Nephron (organoid): ENCODE results near the gene SLC12A7.
A peak's percentile ranks its signal among the peaks of the same experiment; 100 is the strongest.

Experiments used
- H3K27ac Mint-ChIP-seq, 3 experiments: 2 replicates each; pipeline ENCODE4 v1.8.0; 2020; ENCODE audit warnings: mixed read lengths in 3 of 3, mild to moderate bottlenecking in 2 of 3, moderate library complexity in 1 of 3
- H3K27me3 Mint-ChIP-seq: 2 replicates; pipeline ENCODE4 v1.8.0; 2021; ENCODE audit warnings: low read depth, mild to moderate bottlenecking, moderate library complexity, mixed read lengths
- H3K36me3 Mint-ChIP-seq: 2 replicates; pipeline ENCODE4 v1.8.0; 2020; ENCODE audit warnings: low read depth, mixed read lengths
- H3K4me1 Mint-ChIP-seq: 2 replicates; pipeline ENCODE4 v1.8.0; 2020; ENCODE audit warnings: mixed read lengths
- H3K4me3 Mint-ChIP-seq, 3 experiments: 2 replicates each; pipeline ENCODE4 v1.8.0; 2020; ENCODE audit warnings: mild to moderate bottlenecking in 3 of 3, mixed read lengths in 3 of 3, moderate library complexity in 2 of 3
- H3K9me3 Mint-ChIP-seq: 2 replicates; pipeline ENCODE4 v1.8.0; 2020; ENCODE audit warnings: mixed read lengths
- CTCF ChIP-seq, 3 experiments: fragments of 200-600 bp; sonication (generic); IDR thresholded peaks; one replicate each; pipeline ENCODE4 v1.5.0; 2021; ENCODE audit warnings: antibody characterized with exemption in 3 of 3; ENCODE audit not compliant: unreplicated experiment in 3 of 3

SLC12A7 gene

GRCh38 chr5:1156754-1157460 lies 45.0 kb upstream of the SLC12A7 start:
- H3K4me1 Mint-ChIP-seq: peaks cover 16% of the 10 kb centered on the region
- no peak for TF ChIP-seq CTCF (IDR thresholded peaks at IDR 0.05; ENCODE audit: unreplicated experiment in 3 of 3)
- peaks cover 73% of the 10 kb centered on the region for H3K27me3 Mint-ChIP-seq
- H3K9me3 Mint-ChIP-seq: peaks cover 10% of the 10 kb centered on the region
- H3K4me3 Mint-ChIP-seq: peak overlapping the region in 2 of 3 experiments; percentile 25 to 62
- no peak overlapping the region for H3K27ac Mint-ChIP-seq
- peaks cover 9% of the 10 kb centered on the region for H3K36me3 Mint-ChIP-seq

GRCh38 chr5:1156033-1156753 lies 44.3 kb upstream of the SLC12A7 start:
- peaks cover 76% of the 10 kb centered on the region for H3K27me3 Mint-ChIP-seq
- no peak overlapping the region for H3K27ac Mint-ChIP-seq
- no peak for TF ChIP-seq CTCF (IDR thresholded peaks at IDR 0.05; ENCODE audit: unreplicated experiment in 3 of 3)
- no peak overlapping the region for H3K4me3 Mint-ChIP-seq
- peaks cover 18% of the 10 kb centered on the region for H3K4me1 Mint-ChIP-seq
- H3K9me3 Mint-ChIP-seq: peaks cover 10% of the 10 kb centered on the region
- H3K36me3 Mint-ChIP-seq: peaks cover 9% of the 10 kb centered on the region

DNA sequence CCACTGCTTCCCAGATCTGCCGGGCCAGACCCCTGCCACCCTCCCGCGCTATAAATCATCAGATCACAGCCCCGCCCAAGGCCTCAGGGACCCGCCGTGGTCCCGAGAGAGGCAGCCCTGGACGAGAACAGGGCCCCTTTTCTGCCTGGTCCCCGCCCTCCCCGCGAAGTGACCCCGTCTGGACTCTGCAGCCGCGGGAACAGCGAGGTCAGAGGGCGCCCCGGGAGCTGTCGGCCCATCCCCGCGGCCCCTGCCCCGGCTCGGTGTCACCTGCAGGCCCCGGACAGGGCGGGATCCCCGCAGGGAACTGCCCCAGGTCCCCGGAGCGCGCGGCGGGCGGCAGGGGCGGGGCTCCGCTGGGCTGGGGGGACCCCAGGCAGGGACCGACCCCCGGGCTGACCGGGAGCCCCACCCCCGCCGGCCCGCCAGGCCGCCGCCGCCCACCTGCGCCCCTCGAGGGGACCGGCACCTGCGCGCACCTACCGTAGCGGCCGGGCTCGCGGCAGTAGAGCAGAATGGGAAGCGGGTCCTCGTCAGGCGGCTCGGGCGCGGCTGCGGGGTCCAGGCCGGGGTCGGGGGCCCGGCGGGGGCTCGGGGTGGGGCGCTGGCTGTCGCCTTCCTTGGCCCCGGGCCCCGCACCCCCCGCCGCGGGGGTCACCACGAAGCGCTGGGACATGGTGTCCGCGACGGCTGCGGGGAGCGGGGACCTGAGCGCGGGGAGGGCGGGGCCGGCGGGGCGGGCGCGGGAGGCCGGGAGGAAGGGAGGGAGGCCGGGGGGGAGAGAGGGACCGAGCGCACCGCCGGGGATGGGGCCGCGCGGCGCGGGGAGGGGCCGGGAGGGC lies 43.5 kb upstream of the SLC12A7 start:
- H3K27me3 Mint-ChIP-seq: peaks cover 80% of the 10 kb centered on the region
- H3K36me3 Mint-ChIP-seq: peaks cover 9% of the 10 kb centered on the region
- TF ChIP-seq CTCF (IDR thresholded peaks at IDR 0.05; ENCODE audit: unreplicated experiment in 3 of 3): no peak
- peaks cover 10% of the 10 kb centered on the region for H3K9me3 Mint-ChIP-seq
- no peak overlapping the region for H3K4me3 Mint-ChIP-seq
- no peak overlapping the region for H3K27ac Mint-ChIP-seq
- peaks cover 23% of the 10 kb centered on the region for H3K4me1 Mint-ChIP-seq

GRCh38 chr5:1153428-1153827 lies 41.6 kb upstream of the SLC12A7 start:
- Mint-ChIP-seq H3K4me1 (peaks cover 27% of the 10 kb centered on the region), H3K4me3 (no peak overlapping the region), H3K9me3 (peaks cover 10% of the 10 kb centered on the region), H3K27ac (no peak overlapping the region), H3K36me3 (peaks cover 9% of the 10 kb centered on the region), H3K27me3 (peaks cover 69% of the 10 kb centered on the region)
- TF ChIP-seq CTCF (IDR thresholded peaks at IDR 0.05; ENCODE audit: unreplicated experiment in 3 of 3): no peak

- Mint-ChIP-seq H3K27ac (no peak overlapping the region), H3K4me1 (peaks cover 25% of the 10 kb centered on the region), H3K9me3 (peaks cover 9% of the 10 kb centered on the region), H3K36me3 (peaks cover 8% of the 10 kb centered on the region), H3K27me3 (peaks cover 67% of the 10 kb centered on the region), H3K4me3 (no peak overlapping the region)
- no peak for TF ChIP-seq CTCF (IDR thresholded peaks at IDR 0.05; ENCODE audit: unreplicated experiment in 3 of 3)
These were observed 41.0 kb upstream of the SLC12A7 start for GRCh38 chr5:1152771-1153282.
